Tibial nerve (tissue), 4 donors: ENCODE data around the gene PEX14. TPM values are rescaled to one million over a fixed set of nuclear protein-coding genes. Genes with fewer than 3 reads are reported as not detected.

Experiments used
- DNase-seq, 2 donors: peaks; one replicate each; pipeline ENCODE4 v3.0.0-alpha.2; 2019; ENCODE audit warnings: low spot score in 2 of 2
- H3K27ac ChIP-seq, 4 donors: fragments of 200-600 bp; sonication (generic) in 3 of 4; one replicate each; pipeline ENCODE4 v1.5.1; 2017 to 2019; ENCODE audit warnings: mild to moderate bottlenecking in 1 of 4
- H3K27me3 ChIP-seq, 2 donors: fragments of 200-600 bp; sonication (generic) in 1 of 2; one replicate each; pipeline versions ENCODE4 v1.5.1 to v1.6.0; 2017 to 2019
- H3K36me3 ChIP-seq, 3 donors: fragments of 200-600 bp; sonication (generic); one replicate each; pipeline ENCODE4 v1.5.1; 2018 to 2019
- H3K4me1 ChIP-seq, 4 donors: fragments of 200-600 bp; sonication (generic) in 3 of 4; one replicate each; pipeline ENCODE4 v1.5.1; 2017 to 2019
- H3K4me3 ChIP-seq, 4 donors: fragments of 200-600 bp; sonication (generic) in 3 of 4; one replicate each; pipeline ENCODE4 v1.5.1; 2017 to 2019; ENCODE audit warnings: mild to moderate bottlenecking in 1 of 4, moderate library complexity in 1 of 4
- H3K9me3 ChIP-seq, 4 donors: fragments of 200-600 bp; sonication (generic) in 3 of 4; one replicate each; pipeline ENCODE4 v1.5.1; 2017 to 2019
- CTCF ChIP-seq, 5 experiments: fragments of 200-600 bp in 3 of 5; fragments of 450-650 bp in 2 of 5; sonication (generic) in 3 of 5; IDR thresholded peaks; one replicate each; pipeline ENCODE4 v1.5.1; 2016 to 2019; ENCODE audit warnings: antibody characterized with exemption in 5 of 5, mild to moderate bottlenecking in 3 of 5, moderate library complexity in 2 of 5
- EP300 ChIP-seq, 2 donors: sonication (generic); formaldehyde crosslinking; IDR thresholded peaks; one replicate each; pipeline ENCODE4 v1.6.1; 2017; ENCODE audit warnings: antibody characterized with exemption in 2 of 2, mild to moderate bottlenecking in 1 of 2
- POLR2A ChIP-seq, 2 donors: fragments of 450-650 bp; IDR thresholded peaks; one replicate each; pipeline ENCODE4 v1.6.1; 2017; ENCODE audit warnings: antibody characterized with exemption in 2 of 2, mild to moderate bottlenecking in 2 of 2, moderate library complexity in 2 of 2
- WGBS, 2 donors: methylation state at CpG; one replicate each; pipeline ENCODE4 v1.1.5; 2018; 5-methylcytosine and 5-hydroxymethylcytosine counted together
- total RNA-seq, 4 donors: library from RNA; depleted of rRNA; stranded (reverse); fragments of >200 nt; gene quantifications; one replicate each; pipeline ENCODE4 v1.1.0, GENCODE V29; 2016

The PEX14 gene
- total RNA-seq, 4 donors from 2014 or later, result 14.4 to 21.8 (median 18.2) TPM

- Histone ChIP-seq H3K4me1 (no peaks in the 10 kb centered on the region), H3K27ac (no peak overlapping the region), H3K36me3 (peaks cover 0 to 50% (median 0%) of the 10 kb centered on the region in 3 donors), H3K4me3 (no peak overlapping the region), H3K9me3 (no peaks in the 10 kb centered on the region), H3K27me3 (no peaks in the 10 kb centered on the region)
- TF ChIP-seq EP300 (IDR thresholded peaks at IDR 0.05) (no peak), CTCF (IDR thresholded peaks at IDR 0.05) (no peak), POLR2A (IDR thresholded peaks at IDR 0.05) (no peak)
- DNase-seq, result no peak
- 86 to 87% methylated on average over 7 of the region's 7 CpGs for WGBS, 2 donors
Observed at GRCh38 chr1:10444795-10445397, 29.9 kb upstream of the PEX14 start.

- Histone ChIP-seq H3K9me3 (no peaks in the 10 kb centered on the region), H3K27me3 (no peaks in the 10 kb centered on the region), H3K36me3 (peaks cover 0 to 30% (median 0%) of the 10 kb centered on the region in 3 donors), H3K4me1 (peaks cover 0 to 10% (median 0%) of the 10 kb centered on the region in 4 donors), H3K27ac (no peak overlapping the region), H3K4me3 (no peak overlapping the region)
- no peak for DNase-seq
- WGBS, 2 donors, result 93 to 95% methylated on average over 7 of the region's 7 CpGs
- TF ChIP-seq CTCF (IDR thresholded peaks at IDR 0.05) (no peak), POLR2A (IDR thresholded peaks at IDR 0.05) (no peak), EP300 (IDR thresholded peaks at IDR 0.05) (no peak)
Observed at GRCh38 chr1:10446790-10447422, 27.8 kb upstream of the PEX14 start.

- Histone ChIP-seq H3K27me3 (no peaks in the 10 kb centered on the region), H3K36me3 (peaks cover 0 to 23% (median 0%) of the 10 kb centered on the region in 3 donors), H3K9me3 (no peaks in the 10 kb centered on the region), H3K27ac (no peak within 1 kb of the TSS), H3K4me3 (no peak within 1 kb of the TSS), H3K4me1 (peaks cover 0 to 10% (median 0%) of the 10 kb centered on the region in 4 donors)
- TF ChIP-seq POLR2A (IDR thresholded peaks at IDR 0.05) (no peak), EP300 (IDR thresholded peaks at IDR 0.05) (no peak), CTCF (IDR thresholded peaks at IDR 0.05) (no peak)
- WGBS, 2 donors, result 81 to 86% methylated on average over 10 of the region's 10 CpGs
- DNase-seq, result no peak
Observed at GRCh38 chr1:10449751-10450150, 25.0 kb upstream of the PEX14 start, which contains the start of gene CORT. Gene CORT, plus strand, starts transcription at chr1:10450031. Its CDS starts 193 bp downstream, at chr1:10450224.

GRCh38 chr1:10450156-10450814, 24.5 kb upstream of the PEX14 start:
- Histone ChIP-seq H3K36me3 (peaks cover 0 to 18% (median 0%) of the 10 kb centered on the region in 3 donors), H3K4me3 (no peak overlapping the region), H3K9me3 (no peaks in the 10 kb centered on the region), H3K4me1 (peaks cover 0 to 10% (median 0%) of the 10 kb centered on the region in 4 donors), H3K27me3 (no peaks in the 10 kb centered on the region), H3K27ac (no peak overlapping the region)
- DNase-seq, result no peak
- WGBS, 2 donors, result 54 to 55% methylated on average over 21 of the region's 21 CpGs
- no peak for TF ChIP-seq CTCF (IDR thresholded peaks at IDR 0.05)
- TF ChIP-seq EP300 (IDR thresholded peaks at IDR 0.05), result no peak
- TF ChIP-seq POLR2A (IDR thresholded peaks at IDR 0.05), result no peak

GRCh38 chr1:10450836-10451235, 23.9 kb upstream of the PEX14 start:
- peaks cover 0 to 10% (median 0%) of the 10 kb centered on the region in 4 donors for H3K4me1 ChIP-seq
- peaks cover 0 to 17% (median 0%) of the 10 kb centered on the region in 3 donors for H3K36me3 ChIP-seq
- WGBS, 2 donors, result 30 to 47% methylated on average over 6 of the region's 6 CpGs
- H3K27me3 ChIP-seq, result no peaks in the 10 kb centered on the region
- DNase-seq, result no peak
- H3K4me3 ChIP-seq, result no peak overlapping the region
- no peak overlapping the region for H3K27ac ChIP-seq
- no peaks in the 10 kb centered on the region for H3K9me3 ChIP-seq
- no peak for TF ChIP-seq CTCF (IDR thresholded peaks at IDR 0.05)
- no peak for TF ChIP-seq POLR2A (IDR thresholded peaks at IDR 0.05)
- no peak for TF ChIP-seq EP300 (IDR thresholded peaks at IDR 0.05)
